Endodermal cell (in vitro differentiated cells): Measurements from ENCODE around the gene NXPH3. TPM values are rescaled to one million over a fixed set of nuclear protein-coding genes. Genes with fewer than 3 reads are reported as not detected.
"Not testable (repeated sequence)": the region's sequence is repeated elsewhere in the genome, so short reads cannot be mapped to it uniquely, and the experiment has no call there.

Experiments
- DNase-seq: peaks from one replicate; pipeline ENCODE4 v3.0.0-alpha.2; 2017
- H3K27ac ChIP-seq: 2 replicates; pipeline ENCODE4 v1.5.1; 2013; ENCODE audit warnings: mild to moderate bottlenecking, low read depth, low read length, moderate library complexity
- H3K27me3 ChIP-seq: 2 replicates; pipeline ENCODE4 v1.6.1; 2013; ENCODE audit warnings: mild to moderate bottlenecking, low read length, moderate library complexity; ENCODE audit not compliant: insufficient read depth, control insufficient read depth, poor library complexity, severe bottlenecking
- H3K36me3 ChIP-seq: 2 replicates; pipeline ENCODE4 v1.7.0; 2013; ENCODE audit warnings: mild to moderate bottlenecking, low read length, moderate library complexity; ENCODE audit not compliant: control insufficient read depth, insufficient read depth
- H3K4me1 ChIP-seq: one replicate; pipeline ENCODE4 v1.7.0; 2013; ENCODE audit warnings: low read length; ENCODE audit not compliant: control insufficient read depth, insufficient read depth
- H3K4me3 ChIP-seq: 2 replicates; pipeline ENCODE4 v1.5.1; 2013; ENCODE audit warnings: mild to moderate bottlenecking, low read length, moderate library complexity
- H3K9ac ChIP-seq: 2 replicates; pipeline ENCODE4 v1.6.1; 2013; ENCODE audit warnings: mild to moderate bottlenecking, low read length, moderate library complexity; ENCODE audit not compliant: poor library complexity, severe bottlenecking; ENCODE audit errors: extremely low read depth
- H3K9me3 ChIP-seq: 2 replicates; pipeline ENCODE4 v1.6.1; 2013; ENCODE audit warnings: mild to moderate bottlenecking, low read length, moderate library complexity; ENCODE audit not compliant: control insufficient read depth
- H3K27ac Mint-ChIP-seq: 2 replicates; pipeline ENCODE4 v1.8.0; 2020; ENCODE audit warnings: mixed read lengths
- H3K27me3 Mint-ChIP-seq: 2 replicates; pipeline ENCODE4 v1.8.0; 2021; ENCODE audit warnings: mild to moderate bottlenecking, mixed read lengths; ENCODE audit not compliant: insufficient read depth
- H3K36me3 Mint-ChIP-seq: 2 replicates; pipeline ENCODE4 v1.8.0; 2020; ENCODE audit warnings: low read depth, mixed read lengths
- H3K4me1 Mint-ChIP-seq: 2 replicates; pipeline ENCODE4 v1.8.0; 2020; ENCODE audit warnings: mixed read lengths
- H3K4me3 Mint-ChIP-seq: 2 replicates; pipeline ENCODE4 v1.8.0; 2020; ENCODE audit warnings: mild to moderate bottlenecking, moderate library complexity, mixed read lengths
- H3K9me3 Mint-ChIP-seq: 2 replicates; pipeline ENCODE4 v1.8.0; 2020; ENCODE audit warnings: mild to moderate bottlenecking, mixed read lengths
- CTCF ChIP-seq: fragments of 200-600 bp; sonication (generic); conservative IDR thresholded peaks from 2 replicates; pipeline ENCODE4 v1.5.0; 2021; ENCODE audit warnings: antibody characterized with exemption, mild to moderate bottlenecking
- WGBS, 2 experiments: methylation state at CpG; one replicate each; pipeline versions ENCODE4 v1.1.5 to v1.1.7; 2013; ENCODE audit warnings: missing lambda C conversion rate in 2 of 2, mixed read lengths in 1 of 2; ENCODE audit not compliant: insufficient coverage in 1 of 2, insufficient read length in 1 of 2; 5-methylcytosine and 5-hydroxymethylcytosine counted together
- total RNA-seq, 2 donors: library from RNA; stranded (reverse); fragmentation: NEBNext Ultra II Directional in 1 of 2; extraction: Animal tissue kit (Norgen Biotek cat#: 25700) in 1 of 2; gene quantifications; 2 replicates in 1 of 2; 3 replicates in 1 of 2; pipeline ENCODE4 v1.2.1, GENCODE V29; 2021

The NXPH3 gene
- total RNA-seq, 2 donors from 2014 or later, result 3.0 to 5.9 TPM

- no peak for DNase-seq
- Histone ChIP-seq H3K4me1 (no peaks in the 10 kb centered on the region), H3K36me3 (no peaks in the 10 kb centered on the region), H3K9me3 (no peaks in the 10 kb centered on the region), H3K9ac (no peak overlapping the region), H3K27me3 (peaks cover 27% of the 10 kb centered on the region), H3K4me3 (no peak overlapping the region), H3K27ac (no peak overlapping the region)
- H3K4me3 Mint-ChIP-seq, result no peak overlapping the region
- no peak overlapping the region for H3K27ac Mint-ChIP-seq
- no peaks in the 10 kb centered on the region for H3K36me3 Mint-ChIP-seq
- TF ChIP-seq CTCF, result no peak
- peaks cover 45% of the 10 kb centered on the region for H3K27me3 Mint-ChIP-seq
- WGBS, 2 experiments, result 73 to 83% methylated on average over 5 to 9 of the region's 9 CpGs
- H3K4me1 Mint-ChIP-seq, result peaks cover 6% of the 10 kb centered on the region
- no peaks in the 10 kb centered on the region for H3K9me3 Mint-ChIP-seq
Measured at GRCh38 chr17:49567104-49567521, 8.6 kb upstream of the NXPH3 start.

GRCh38 chr17:49567871-49568694, 7.6 kb upstream of the NXPH3 start:
- peak overlapping the region; percentile 28 for H3K4me3 ChIP-seq
- Mint-ChIP-seq H3K4me1 (peaks cover 6% of the 10 kb centered on the region), H3K27ac (no peak overlapping the region), H3K27me3 (peaks cover 51% of the 10 kb centered on the region), H3K9me3 (no peaks in the 10 kb centered on the region), H3K36me3 (no peaks in the 10 kb centered on the region), H3K4me3 (peak overlapping the region; percentile 38)
- H3K27me3 ChIP-seq, result peaks cover 37% of the 10 kb centered on the region
- no peaks in the 10 kb centered on the region for H3K9me3 ChIP-seq
- TF ChIP-seq CTCF, result peak; percentile 97
- DNase-seq, result peak; percentile 98
- no peak overlapping the region for H3K27ac ChIP-seq
- H3K9ac ChIP-seq, result no peak overlapping the region
- no peaks in the 10 kb centered on the region for H3K4me1 ChIP-seq
- WGBS, 2 experiments, result 28 to 37% methylated on average over 27 to 42 of the region's 42 CpGs
- no peaks in the 10 kb centered on the region for H3K36me3 ChIP-seq

- peaks cover 43% of the 10 kb centered on the region for H3K27me3 ChIP-seq
- H3K4me1 Mint-ChIP-seq, H3K4me3 ChIP-seq, H3K4me3 Mint-ChIP-seq, H3K9ac ChIP-seq, H3K36me3 ChIP-seq, H3K9me3 Mint-ChIP-seq, H3K27ac Mint-ChIP-seq, H3K4me1 ChIP-seq, H3K36me3 Mint-ChIP-seq, H3K9me3 ChIP-seq, H3K27ac ChIP-seq: not testable (repeated sequence)
- peaks cover 52% of the 10 kb centered on the region for H3K27me3 Mint-ChIP-seq
- peak; percentile 47 for DNase-seq
- WGBS, 2 experiments, result 72 to 84% methylated on average over 3 to 4 of the region's 7 CpGs
Measured at GRCh38 chr17:49568695-49569047, 7.0 kb upstream of the NXPH3 start.
